Measurements from ENCODE around the gene ADAD2.

DNA sequence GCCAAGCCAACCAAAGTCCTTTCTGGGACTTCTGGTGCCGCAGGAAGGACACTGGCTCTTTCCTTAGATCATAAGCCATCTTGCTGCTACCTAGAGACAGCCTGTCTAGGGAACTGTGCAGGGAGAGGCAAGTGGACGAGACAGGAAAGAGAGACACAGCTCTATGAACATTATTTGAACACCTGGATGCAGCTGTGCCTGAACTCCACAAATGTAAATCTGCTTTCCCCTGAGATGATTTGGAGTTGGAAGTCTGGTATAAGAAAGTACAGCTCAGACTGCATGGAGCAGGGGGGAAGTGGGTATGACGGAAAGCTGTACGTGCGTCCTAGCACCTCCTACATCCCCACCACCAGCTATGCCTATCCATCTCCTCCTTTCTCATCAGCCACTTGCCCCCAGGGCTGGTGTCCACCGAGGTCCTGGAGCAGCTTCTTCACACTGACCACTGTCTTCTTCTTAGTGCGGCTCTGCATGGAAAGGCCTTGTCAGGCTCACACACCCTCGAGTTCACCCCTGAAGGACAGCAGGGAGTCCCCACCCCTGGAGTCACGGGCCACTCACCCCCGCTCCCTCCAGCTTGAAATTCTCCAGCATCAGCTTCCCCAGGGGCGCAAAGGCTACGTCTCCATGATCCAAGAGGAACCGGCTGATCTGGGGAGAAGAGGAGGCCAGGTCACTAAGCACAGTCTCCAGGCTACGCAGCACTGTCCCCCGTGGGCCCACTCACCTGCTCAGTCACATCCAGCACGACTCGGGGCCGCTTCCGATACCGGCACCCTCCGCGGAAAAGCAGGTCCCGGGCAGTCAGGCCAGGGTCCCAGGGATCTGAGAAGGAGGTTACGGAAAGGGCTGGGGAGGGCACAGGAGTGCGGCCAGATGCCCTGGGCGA lies 8.0 kb upstream of the ADAD2 start:
- TF ChIP-seq, protein P1, sequence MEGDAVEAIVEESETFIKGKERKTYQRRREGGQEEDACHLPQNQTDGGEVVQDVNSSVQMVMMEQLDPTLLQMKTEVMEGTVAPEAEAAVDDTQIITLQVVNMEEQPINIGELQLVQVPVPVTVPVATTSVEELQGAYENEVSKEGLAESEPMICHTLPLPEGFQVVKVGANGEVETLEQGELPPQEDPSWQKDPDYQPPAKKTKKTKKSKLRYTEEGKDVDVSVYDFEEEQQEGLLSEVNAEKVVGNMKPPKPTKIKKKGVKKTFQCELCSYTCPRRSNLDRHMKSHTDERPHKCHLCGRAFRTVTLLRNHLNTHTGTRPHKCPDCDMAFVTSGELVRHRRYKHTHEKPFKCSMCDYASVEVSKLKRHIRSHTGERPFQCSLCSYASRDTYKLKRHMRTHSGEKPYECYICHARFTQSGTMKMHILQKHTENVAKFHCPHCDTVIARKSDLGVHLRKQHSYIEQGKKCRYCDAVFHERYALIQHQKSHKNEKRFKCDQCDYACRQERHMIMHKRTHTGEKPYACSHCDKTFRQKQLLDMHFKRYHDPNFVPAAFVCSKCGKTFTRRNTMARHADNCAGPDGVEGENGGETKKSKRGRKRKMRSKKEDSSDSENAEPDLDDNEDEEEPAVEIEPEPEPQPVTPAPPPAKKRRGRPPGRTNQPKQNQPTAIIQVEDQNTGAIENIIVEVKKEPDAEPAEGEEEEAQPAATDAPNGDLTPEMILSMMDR (IDR thresholded peaks at IDR 0.05; ENCODE audit: borderline replicate concordance, extremely low read depth, low read length, poor library complexity, severe bottlenecking) = no peak
- no peak for TF ChIP-seq EZH2 (IDR thresholded peaks at IDR 0.05; ENCODE audit: borderline replicate concordance, low read depth, low read length, severe bottlenecking)

Measured in DND-41 (cell line).